ENCODE measurements around the gene ZNHIT2. TPM values are rescaled to one million over a fixed set of nuclear protein-coding genes. Genes with fewer than 3 reads are reported as not detected.
A peak's percentile ranks its signal among the peaks of the same experiment; 100 is the strongest.

ZNHIT2 gene
- total and polyA plus RNA-seq, 2 of the 13 experiments (the other 11 are each of a cell fraction or from before 2014, with no cell fraction given), result 1.1 to 6.5 TPM

DNA sequence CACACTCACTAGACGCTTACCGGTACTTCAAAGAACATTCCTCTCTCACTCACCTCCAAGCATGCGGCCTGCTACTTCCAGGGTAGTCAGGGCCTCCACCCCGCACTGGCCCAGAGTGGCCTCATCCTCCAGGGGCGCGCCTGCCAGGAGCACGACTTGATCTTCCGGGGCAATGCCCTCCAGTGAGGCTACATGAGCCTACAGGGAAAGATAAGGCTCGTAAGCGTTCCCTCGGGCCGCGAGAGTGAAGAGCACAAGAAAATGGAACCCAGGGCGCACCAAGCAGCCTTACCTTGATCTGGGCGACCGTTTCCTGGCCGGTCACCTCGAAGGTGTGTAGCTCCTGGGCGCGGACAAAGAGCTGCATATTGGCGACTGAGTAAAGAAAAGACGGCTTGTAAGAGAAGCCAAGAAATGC, 4.0 kb upstream of the ZNHIT2 start (continued):
- TF ChIP-seq, protein P1, sequence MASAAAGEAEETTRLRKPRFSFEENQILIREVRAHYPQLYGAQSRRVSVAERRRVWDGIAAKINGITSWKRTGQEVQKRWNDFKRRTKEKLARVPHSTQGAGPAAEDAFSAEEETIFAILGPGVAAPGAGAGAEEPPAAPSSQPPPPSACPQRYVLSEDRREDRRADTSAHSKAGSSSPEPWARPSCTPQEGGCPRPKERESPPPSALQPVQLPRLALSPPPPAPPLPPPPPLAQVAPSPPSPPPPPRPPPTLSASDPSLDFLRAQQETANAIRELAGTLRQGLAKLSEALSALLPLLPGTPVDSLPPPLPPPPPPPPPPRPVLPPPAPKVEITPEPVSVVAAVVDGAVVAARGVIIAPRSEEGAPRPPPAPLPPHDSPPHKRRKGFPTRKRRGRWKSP (CRISPR knock-in tag; IDR thresholded peaks at IDR 0.05), result 0 out of 2 replicates have a peak, but pooled peaks have one; percentile 11
- TF ChIP-seq ATF7-NPFF (CRISPR knock-in tag; IDR thresholded peaks at IDR 0.05; ENCODE audit: low read depth) (no peak), DNMT1 (CRISPR knock-in tag; IDR thresholded peaks at IDR 0.05) (0 out of 2 replicates have a peak, but pooled peaks have one; percentile 12), ZNF547 (CRISPR knock-in tag; IDR thresholded peaks at IDR 0.05) (0 out of 2 replicates have a peak, but pooled peaks have one; percentile 4), ZBTB8A (CRISPR knock-in tag; IDR thresholded peaks at IDR 0.05; ENCODE audit: borderline replicate concordance, low read depth) (0 out of 2 replicates have a peak, but pooled peaks have one; percentile 59), POLR2AphosphoS5 (IDR thresholded peaks at IDR 0.05; ENCODE audit: low read depth, low read length) (no peak), KMT2A (CRISPR knock-in tag; IDR thresholded peaks at IDR 0.05) (no peak), ASH2L (IDR thresholded peaks at IDR 0.05; ENCODE audit: insufficient read length, low read depth, low read length) (no peak), ZFP36L1 (CRISPR knock-in tag; IDR thresholded peaks at IDR 0.05) (no peak), LCORL (IDR thresholded peaks at IDR 0.05) (no peak), LCORL (CRISPR knock-in tag; IDR thresholded peaks at IDR 0.05) (no peak; the same call in 1 of the 2 replicates), ARID2 (CRISPR knock-in tag; IDR thresholded peaks at IDR 0.05; ENCODE audit: borderline replicate concordance) (0 out of 2 replicates have a peak, but pooled peaks have one; percentile 54), ZNF3 (CRISPR knock-in tag; IDR thresholded peaks at IDR 0.05) (no peak), RXRA (CRISPR knock-in tag; IDR thresholded peaks at IDR 0.05) (no peak; the same call in 1 of the 2 replicates), HIVEP1 (CRISPR knock-in tag; IDR thresholded peaks at IDR 0.05) (no peak)
- TF ChIP-seq, protein P2, sequence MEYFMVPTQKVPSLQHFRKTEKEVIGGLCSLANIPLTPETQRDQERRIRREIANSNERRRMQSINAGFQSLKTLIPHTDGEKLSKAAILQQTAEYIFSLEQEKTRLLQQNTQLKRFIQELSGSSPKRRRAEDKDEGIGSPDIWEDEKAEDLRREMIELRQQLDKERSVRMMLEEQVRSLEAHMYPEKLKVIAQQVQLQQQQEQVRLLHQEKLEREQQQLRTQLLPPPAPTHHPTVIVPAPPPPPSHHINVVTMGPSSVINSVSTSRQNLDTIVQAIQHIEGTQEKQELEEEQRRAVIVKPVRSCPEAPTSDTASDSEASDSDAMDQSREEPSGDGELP (IDR thresholded peaks at IDR 0.05; ENCODE audit: borderline replicate concordance, low read depth), result peak; percentile 32; the same call in 1 of the 2 replicates
- TF ChIP-seq, protein P3, sequence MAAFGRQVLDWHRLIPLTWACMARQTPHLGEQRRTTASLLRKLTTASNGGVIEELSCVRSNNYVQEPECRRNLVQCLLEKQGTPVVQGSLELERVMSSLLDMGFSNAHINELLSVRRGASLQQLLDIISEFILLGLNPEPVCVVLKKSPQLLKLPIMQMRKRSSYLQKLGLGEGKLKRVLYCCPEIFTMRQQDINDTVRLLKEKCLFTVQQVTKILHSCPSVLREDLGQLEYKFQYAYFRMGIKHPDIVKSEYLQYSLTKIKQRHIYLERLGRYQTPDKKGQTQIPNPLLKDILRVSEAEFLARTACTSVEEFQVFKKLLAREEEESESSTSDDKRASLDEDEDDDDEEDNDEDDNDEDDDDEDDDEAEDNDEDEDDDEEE (CRISPR knock-in tag; IDR thresholded peaks at IDR 0.05), result no peak
- TF ChIP-seq, protein P4, sequence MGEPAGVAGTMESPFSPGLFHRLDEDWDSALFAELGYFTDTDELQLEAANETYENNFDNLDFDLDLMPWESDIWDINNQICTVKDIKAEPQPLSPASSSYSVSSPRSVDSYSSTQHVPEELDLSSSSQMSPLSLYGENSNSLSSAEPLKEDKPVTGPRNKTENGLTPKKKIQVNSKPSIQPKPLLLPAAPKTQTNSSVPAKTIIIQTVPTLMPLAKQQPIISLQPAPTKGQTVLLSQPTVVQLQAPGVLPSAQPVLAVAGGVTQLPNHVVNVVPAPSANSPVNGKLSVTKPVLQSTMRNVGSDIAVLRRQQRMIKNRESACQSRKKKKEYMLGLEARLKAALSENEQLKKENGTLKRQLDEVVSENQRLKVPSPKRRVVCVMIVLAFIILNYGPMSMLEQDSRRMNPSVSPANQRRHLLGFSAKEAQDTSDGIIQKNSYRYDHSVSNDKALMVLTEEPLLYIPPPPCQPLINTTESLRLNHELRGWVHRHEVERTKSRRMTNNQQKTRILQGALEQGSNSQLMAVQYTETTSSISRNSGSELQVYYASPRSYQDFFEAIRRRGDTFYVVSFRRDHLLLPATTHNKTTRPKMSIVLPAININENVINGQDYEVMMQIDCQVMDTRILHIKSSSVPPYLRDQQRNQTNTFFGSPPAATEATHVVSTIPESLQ (CRISPR knock-in tag; conservative IDR thresholded peaks at IDR 0.05), result no peak
- TF ChIP-seq, protein P5, sequence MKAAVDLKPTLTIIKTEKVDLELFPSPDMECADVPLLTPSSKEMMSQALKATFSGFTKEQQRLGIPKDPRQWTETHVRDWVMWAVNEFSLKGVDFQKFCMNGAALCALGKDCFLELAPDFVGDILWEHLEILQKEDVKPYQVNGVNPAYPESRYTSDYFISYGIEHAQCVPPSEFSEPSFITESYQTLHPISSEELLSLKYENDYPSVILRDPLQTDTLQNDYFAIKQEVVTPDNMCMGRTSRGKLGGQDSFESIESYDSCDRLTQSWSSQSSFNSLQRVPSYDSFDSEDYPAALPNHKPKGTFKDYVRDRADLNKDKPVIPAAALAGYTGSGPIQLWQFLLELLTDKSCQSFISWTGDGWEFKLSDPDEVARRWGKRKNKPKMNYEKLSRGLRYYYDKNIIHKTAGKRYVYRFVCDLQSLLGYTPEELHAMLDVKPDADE (CRISPR knock-in tag; IDR thresholded peaks at IDR 0.05), result no peak
